ENCODE results near the gene PLA2G2C.

GRCh38 chr1:20141466-20141865 is 44.9 kb downstream of the PLA2G2C start:
- TF ChIP-seq CTCF (conservative IDR thresholded peaks at IDR 0.05; ENCODE audit: low read length) = no peak
- TF ChIP-seq EZH2phosphoT487 (IDR thresholded peaks at IDR 0.05; ENCODE audit: borderline replicate concordance, low read depth, low read length) = no peak

Measured in OCI-LY7 (cell line).